ENCODE data around the gene ADCY9. TPM values are rescaled to one million over a fixed set of nuclear protein-coding genes. Genes with fewer than 3 reads are reported as not detected.

Gene ADCY9
- total RNA-seq, 1 donor from 2014 or later = 12.0 TPM

- DNase-seq (ENCODE audit: low read depth) = peak; percentile 25
- no peak for TF ChIP-seq CTCF (IDR thresholded peaks at IDR 0.05; ENCODE audit: insufficient read depth, low read length, poor library complexity, severe bottlenecking)
- peak overlapping the region; percentile 53 for H3K4me3 ChIP-seq (ENCODE audit: low read depth, low read length)
- no peaks in the 10 kb centered on the region for H3K36me3 ChIP-seq (ENCODE audit: control insufficient read depth, insufficient read depth, low read length)
- H3K27me3 ChIP-seq (ENCODE audit: control insufficient read depth, insufficient read depth, low read length) = peaks cover 2% of the 10 kb centered on the region
Measured at GRCh38 chr16:4115209-4115948, 863 bp downstream of the ADCY9 start.

- no peak overlapping the region for H3K4me3 ChIP-seq (ENCODE audit: low read depth, low read length)
- H3K27me3 ChIP-seq (ENCODE audit: control insufficient read depth, insufficient read depth, low read length) = peaks cover 2% of the 10 kb centered on the region
- no peak for TF ChIP-seq CTCF (IDR thresholded peaks at IDR 0.05; ENCODE audit: insufficient read depth, low read length, poor library complexity, severe bottlenecking)
- no peak for DNase-seq (ENCODE audit: low read depth)
- no peaks in the 10 kb centered on the region for H3K36me3 ChIP-seq (ENCODE audit: control insufficient read depth, insufficient read depth, low read length)
Measured at GRCh38 chr16:4114257-4115208, 1.7 kb downstream of the ADCY9 start.

DNA sequence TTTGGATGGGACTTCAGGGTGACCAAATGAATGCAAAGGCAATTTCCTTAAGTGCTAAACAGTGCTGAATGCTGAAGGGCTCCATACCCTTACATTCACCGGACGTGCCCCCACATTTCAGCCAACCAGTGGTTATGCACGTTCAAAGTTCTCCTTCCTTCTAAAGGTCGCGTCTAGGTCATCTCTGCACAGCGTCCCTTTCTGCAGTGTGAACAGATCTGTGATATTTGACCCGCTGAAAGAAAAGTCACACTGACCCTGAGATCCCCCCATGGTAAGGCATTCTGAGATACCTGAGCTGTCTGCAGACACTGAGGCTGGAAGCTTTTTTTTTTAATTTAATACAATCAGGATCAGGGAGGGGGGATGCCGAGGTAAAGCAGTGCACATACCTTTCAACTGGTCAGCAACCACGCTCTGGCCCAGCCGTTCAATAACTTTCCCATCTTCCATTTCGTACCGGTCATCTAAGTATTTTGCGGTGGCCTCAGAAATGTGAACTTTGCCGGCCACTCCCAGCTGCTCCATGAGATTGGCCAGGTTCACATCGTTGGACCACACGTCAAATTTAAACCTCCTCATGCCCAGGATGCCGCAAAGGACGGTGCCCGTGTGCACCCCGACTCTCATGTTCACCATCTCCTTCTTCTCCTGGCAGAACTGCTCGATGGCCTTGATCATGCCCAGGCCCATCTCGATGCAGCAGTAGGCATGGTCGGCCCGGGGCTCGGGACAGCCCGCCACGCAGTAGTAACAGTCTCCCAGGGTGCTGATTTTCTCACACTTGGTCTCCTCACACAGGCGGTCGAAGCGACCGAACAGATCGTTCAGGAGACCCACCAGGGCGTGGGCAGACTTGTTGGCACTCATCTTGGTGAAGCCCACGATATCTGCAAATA is 2.6 kb downstream of the ADCY9 start:
- no peak for TF ChIP-seq CTCF (IDR thresholded peaks at IDR 0.05; ENCODE audit: insufficient read depth, low read length, poor library complexity, severe bottlenecking)
- DNase-seq (ENCODE audit: low read depth) = no peak
- H3K4me3 ChIP-seq (ENCODE audit: low read depth, low read length) = no peak overlapping the region
- H3K36me3 ChIP-seq (ENCODE audit: control insufficient read depth, insufficient read depth, low read length) = no peaks in the 10 kb centered on the region
- H3K27me3 ChIP-seq (ENCODE audit: control insufficient read depth, insufficient read depth, low read length) = peaks cover 2% of the 10 kb centered on the region

DNA sequence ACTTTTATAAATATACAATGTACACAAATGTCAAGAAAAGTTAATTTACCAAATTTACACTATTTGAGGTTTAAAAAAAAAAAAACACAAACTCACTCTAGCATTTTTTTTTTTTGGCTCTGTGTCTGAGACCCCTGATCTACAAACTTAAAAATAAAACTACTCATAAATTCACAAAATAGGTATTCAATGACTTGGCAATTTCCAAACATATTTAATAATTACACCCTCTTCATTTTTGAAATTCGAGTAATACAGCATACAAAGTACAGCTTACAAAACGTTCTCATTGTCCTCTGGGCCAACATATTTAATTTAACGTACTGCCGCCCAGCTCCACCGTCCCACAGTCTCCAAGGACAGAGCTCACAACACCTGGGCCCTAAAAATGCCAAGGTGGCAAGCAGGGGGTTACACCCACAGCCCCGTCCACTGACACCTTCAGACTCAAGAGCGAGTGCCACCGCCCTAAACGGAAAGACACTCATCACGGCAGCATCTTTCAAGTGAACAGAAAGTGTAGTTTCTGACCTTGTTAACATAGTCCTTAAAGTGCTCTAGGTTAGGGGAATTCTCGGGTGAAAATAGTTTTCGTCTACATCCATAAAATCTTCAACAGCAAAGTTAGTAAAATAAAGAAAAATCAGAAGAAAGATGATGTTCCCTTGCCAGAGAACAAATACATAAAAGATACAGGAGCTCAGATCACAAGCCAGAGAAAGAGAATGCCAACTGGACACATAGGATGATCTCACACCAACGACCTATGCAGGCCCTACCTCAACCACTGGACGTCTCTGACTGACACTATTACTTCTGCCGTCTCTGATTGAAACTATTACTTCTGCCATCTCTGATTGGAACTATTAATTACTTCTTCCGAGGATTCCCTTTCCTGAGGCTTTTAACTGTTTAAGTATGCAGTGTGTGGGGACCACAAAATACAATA is 4.2 kb downstream of the ADCY9 start:
- no peak for DNase-seq (ENCODE audit: low read depth)
- no peak for TF ChIP-seq CTCF (IDR thresholded peaks at IDR 0.05; ENCODE audit: insufficient read depth, low read length, poor library complexity, severe bottlenecking)
- peaks cover 2% of the 10 kb centered on the region for H3K27me3 ChIP-seq (ENCODE audit: control insufficient read depth, insufficient read depth, low read length)
- no peak overlapping the region for H3K4me3 ChIP-seq (ENCODE audit: low read depth, low read length)
- H3K36me3 ChIP-seq (ENCODE audit: control insufficient read depth, insufficient read depth, low read length) = no peaks in the 10 kb centered on the region

- H3K4me3 ChIP-seq (ENCODE audit: low read depth, low read length) = no peak overlapping the region
- TF ChIP-seq CTCF (IDR thresholded peaks at IDR 0.05; ENCODE audit: insufficient read depth, low read length, poor library complexity, severe bottlenecking) = no peak
- no peak for DNase-seq (ENCODE audit: low read depth)
- no peaks in the 10 kb centered on the region for H3K36me3 ChIP-seq (ENCODE audit: control insufficient read depth, insufficient read depth, low read length)
- H3K27me3 ChIP-seq (ENCODE audit: control insufficient read depth, insufficient read depth, low read length) = peaks cover 2% of the 10 kb centered on the region
Measured at GRCh38 chr16:4110680-4111079, 5.6 kb downstream of the ADCY9 start.
